OCI-LY1 (cell line): Measurements from ENCODE around the gene CATSPER1.

Experiments
- CTCF ChIP-seq: fragments of 200-600 bp; sonication (generic), shearing (Covaris generic); IDR thresholded peaks from 2 replicates; pipeline ENCODE4 v1.5.1; 2017; ENCODE audit warnings: mild to moderate bottlenecking, antibody characterized with exemption, low read length, moderate library complexity, mixed read lengths
- EZH2 ChIP-seq: fragments of 200-600 bp; sonication (generic), shearing (Covaris generic); IDR thresholded peaks from 2 replicates; pipeline ENCODE4 v1.8.0; 2017; ENCODE audit warnings: borderline replicate concordance, mixed run types, mild to moderate bottlenecking, antibody characterized with exemption, low read length, moderate library complexity, mixed read lengths

- TF ChIP-seq CTCF (no peak), EZH2 (no peak)
Observed at GRCh38 chr11:66055021-66055420, 28.7 kb upstream of the CATSPER1 start.
